Measurements from ENCODE around the gene CNTFR. TPM values are rescaled to one million over a fixed set of nuclear protein-coding genes. Genes with fewer than 3 reads are reported as not detected.
A peak's percentile ranks its signal among the peaks of the same experiment; 100 is the strongest.

Gene CNTFR
- total RNA-seq, 2 donors from 2014 or later, result 2.7 to 13.3 TPM

DNA sequence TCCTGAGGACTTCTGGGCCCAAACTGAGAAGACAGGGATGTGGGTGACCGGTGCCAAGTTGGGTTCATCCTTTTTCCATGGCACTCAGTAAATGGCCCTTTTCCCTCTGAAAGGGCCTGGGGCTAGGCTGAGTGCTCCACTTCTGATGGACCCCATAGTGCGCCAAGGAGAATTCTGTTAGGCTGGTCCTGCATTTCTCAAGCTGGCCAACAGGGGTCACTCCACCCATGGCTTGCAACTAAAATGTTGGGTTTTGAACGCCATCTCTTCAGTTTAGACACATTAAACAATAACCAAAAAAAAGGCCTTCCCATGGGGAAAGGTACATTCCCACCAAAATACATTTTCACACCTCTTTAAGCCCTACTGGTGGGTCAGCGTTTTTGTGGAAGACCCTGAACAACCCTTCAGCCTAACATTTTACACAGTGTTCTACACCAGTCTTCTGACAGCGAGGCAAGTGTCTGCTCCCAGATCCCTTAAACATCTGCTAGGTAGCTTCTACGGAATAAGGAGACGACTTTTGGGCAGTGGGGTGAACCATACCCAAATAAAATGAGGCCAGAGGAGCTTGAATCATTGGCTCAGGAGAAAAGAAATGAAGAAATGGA lies 27.3 kb downstream of the CNTFR start:
- intact Hi-C loops (cut with DNase I), result no loop called here
- WGBS, result 80% methylated on average over 7 of the region's 7 CpGs
- DNase-seq (ENCODE audit: low spot score), result no peak
- Histone ChIP-seq H3K4me1 (replicated peaks) (no peaks in the 10 kb centered on the region), H3K36me3 (no peaks in the 10 kb centered on the region), H3K4me3 (no peak overlapping the region), H3K27me3 (replicated peaks; ENCODE audit: insufficient read depth) (no peaks in the 10 kb centered on the region), H3K9me3 (no peaks in the 10 kb centered on the region), H3K27ac (no peak overlapping the region)
- TF ChIP-seq, protein P1, sequence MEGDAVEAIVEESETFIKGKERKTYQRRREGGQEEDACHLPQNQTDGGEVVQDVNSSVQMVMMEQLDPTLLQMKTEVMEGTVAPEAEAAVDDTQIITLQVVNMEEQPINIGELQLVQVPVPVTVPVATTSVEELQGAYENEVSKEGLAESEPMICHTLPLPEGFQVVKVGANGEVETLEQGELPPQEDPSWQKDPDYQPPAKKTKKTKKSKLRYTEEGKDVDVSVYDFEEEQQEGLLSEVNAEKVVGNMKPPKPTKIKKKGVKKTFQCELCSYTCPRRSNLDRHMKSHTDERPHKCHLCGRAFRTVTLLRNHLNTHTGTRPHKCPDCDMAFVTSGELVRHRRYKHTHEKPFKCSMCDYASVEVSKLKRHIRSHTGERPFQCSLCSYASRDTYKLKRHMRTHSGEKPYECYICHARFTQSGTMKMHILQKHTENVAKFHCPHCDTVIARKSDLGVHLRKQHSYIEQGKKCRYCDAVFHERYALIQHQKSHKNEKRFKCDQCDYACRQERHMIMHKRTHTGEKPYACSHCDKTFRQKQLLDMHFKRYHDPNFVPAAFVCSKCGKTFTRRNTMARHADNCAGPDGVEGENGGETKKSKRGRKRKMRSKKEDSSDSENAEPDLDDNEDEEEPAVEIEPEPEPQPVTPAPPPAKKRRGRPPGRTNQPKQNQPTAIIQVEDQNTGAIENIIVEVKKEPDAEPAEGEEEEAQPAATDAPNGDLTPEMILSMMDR (IDR thresholded peaks at IDR 0.05), result no peak
- TF ChIP-seq POLR2A (IDR thresholded peaks at IDR 0.05), result no peak
- no peak for TF ChIP-seq POLR2AphosphoS5 (IDR thresholded peaks at IDR 0.05)

DNA sequence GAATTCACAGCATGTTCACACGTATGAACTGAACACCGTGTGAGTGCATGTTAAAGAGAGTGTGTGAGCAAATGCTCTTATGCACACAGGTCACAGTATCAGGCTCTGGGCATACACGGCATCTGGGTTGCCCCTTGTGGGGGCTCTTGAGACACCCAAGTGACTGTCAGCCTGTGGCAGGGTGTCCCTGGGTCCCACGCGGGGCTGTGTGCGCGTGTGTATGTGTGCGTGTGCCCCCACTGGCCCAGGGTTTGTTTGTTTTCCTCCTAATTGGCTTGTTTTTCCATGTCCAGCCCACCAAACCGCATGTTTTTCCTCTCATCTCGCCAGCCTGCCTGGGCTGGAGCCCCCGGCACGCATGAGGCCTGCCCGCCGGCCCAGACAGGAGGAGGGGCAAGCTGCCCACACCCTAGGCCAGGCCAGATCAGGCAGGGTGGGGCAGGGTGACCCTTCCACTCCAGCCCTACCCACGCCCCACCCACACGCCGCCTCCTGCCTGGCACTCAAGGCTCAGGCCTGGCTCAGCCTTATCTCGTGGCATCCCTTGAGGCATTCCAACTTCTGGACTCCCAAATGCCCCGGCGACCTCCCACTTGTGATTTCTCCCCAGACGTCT lies 28.8 kb downstream of the CNTFR start:
- no peak for DNase-seq (ENCODE audit: low spot score)
- Histone ChIP-seq H3K4me3 (no peak overlapping the region), H3K36me3 (no peaks in the 10 kb centered on the region), H3K27me3 (replicated peaks; ENCODE audit: insufficient read depth) (no peaks in the 10 kb centered on the region), H3K9me3 (no peaks in the 10 kb centered on the region), H3K27ac (no peak overlapping the region), H3K4me1 (replicated peaks) (no peaks in the 10 kb centered on the region)
- intact Hi-C loops (cut with DNase I), result no loop called here
- 75% methylated on average over 21 of the region's 21 CpGs for WGBS
- TF ChIP-seq, protein P1 (IDR thresholded peaks at IDR 0.05), result no peak
- TF ChIP-seq POLR2AphosphoS5 (IDR thresholded peaks at IDR 0.05) (no peak), POLR2A (IDR thresholded peaks at IDR 0.05) (no peak)

DNA sequence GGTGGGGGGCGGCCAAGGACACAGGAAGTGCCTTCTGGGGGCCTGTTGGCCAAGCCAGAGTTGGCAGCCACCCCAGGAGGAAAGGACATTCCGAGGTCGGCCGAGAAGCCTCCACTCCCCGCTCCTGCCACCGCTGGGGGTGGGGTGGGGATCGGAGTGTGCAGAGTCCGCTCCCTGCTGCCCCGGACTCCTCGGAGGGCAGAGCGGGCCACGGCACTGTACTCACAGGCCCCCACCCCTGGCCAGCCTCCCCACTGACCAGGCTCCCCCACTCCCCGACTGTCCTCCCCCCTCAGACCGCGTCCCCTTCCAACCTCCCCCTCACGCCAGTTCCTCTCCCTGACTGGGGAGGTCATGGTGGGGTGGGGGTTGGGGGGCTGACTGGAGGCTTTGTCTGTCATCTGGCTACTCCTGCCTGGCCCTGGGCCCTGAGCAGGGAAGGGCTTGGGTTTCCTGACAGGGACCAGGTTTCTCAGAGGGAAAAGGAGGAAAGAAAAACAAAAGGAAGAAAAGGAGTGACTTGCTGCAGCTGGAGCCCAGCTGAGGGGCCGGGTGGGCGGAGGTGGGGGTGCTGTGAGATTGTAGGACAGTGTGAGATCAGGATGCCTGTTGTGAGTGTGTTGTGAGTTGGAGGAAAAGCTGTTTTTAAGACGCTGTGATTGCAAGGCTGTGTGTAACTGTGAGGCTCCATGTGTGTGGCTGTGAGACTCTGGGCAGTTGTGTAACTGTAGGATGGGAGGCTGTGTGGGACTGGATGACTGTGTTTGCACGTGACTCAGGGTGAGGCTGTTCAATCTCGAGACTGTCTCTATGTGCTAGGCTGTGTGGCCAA lies 29.7 kb downstream of the CNTFR start:
- TF ChIP-seq POLR2AphosphoS5 (IDR thresholded peaks at IDR 0.05), result no peak
- TF ChIP-seq POLR2A (IDR thresholded peaks at IDR 0.05), result no peak
- TF ChIP-seq, protein P1 (IDR thresholded peaks at IDR 0.05), result no peak
- no peak for DNase-seq (ENCODE audit: low spot score)
- no peaks in the 10 kb centered on the region for H3K27me3 ChIP-seq (replicated peaks; ENCODE audit: insufficient read depth)
- H3K9me3 ChIP-seq, result no peaks in the 10 kb centered on the region
- intact Hi-C loops (cut with DNase I), result no loop called here
- no peaks in the 10 kb centered on the region for H3K36me3 ChIP-seq
- H3K4me1 ChIP-seq (replicated peaks), result no peaks in the 10 kb centered on the region
- H3K27ac ChIP-seq, result peak overlapping the region in 1 of 2 donors; percentile 11
- no peak overlapping the region for H3K4me3 ChIP-seq
- 26% methylated on average over 18 of the region's 21 CpGs for WGBS

DNA sequence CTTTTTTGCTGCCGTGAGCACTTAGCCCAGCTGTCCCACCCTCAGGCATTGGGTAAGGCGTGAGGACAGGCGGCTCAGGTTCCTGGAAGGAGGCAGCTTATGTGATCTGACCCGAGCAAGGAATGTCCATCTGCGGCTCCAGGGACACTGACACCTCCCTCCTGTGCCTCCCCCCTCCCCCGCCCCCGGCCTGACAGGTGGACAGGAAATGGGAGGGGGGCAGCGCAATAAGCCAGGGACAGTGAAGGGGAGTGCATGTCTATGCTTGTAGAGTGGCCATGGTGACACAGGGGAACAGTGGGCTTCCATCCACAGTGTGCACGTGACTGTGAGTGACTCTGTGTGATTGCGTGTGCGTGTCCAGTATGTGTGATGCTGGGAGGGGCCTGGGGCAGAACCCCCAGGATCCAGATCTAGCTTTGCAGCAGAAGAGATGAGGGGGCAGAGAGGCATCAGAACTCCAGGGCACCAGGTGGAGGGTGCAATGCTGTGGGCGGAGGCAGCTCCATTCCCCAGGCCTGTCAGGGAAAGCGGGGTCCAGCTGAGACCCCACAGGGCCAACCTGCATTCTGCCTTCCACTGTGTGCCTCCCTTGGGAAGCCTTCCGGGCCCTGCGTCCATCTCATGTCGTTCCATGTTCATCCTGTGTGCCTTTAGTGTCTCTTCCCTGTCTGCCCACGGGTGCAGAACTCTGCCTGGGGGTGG lies 30.5 kb downstream of the CNTFR start:
- Histone ChIP-seq H3K4me1 (replicated peaks) (no peaks in the 10 kb centered on the region), H3K27ac (peak overlapping the region in 1 of 2 donors; percentile 11), H3K9me3 (no peaks in the 10 kb centered on the region), H3K4me3 (no peak overlapping the region), H3K36me3 (no peaks in the 10 kb centered on the region), H3K27me3 (replicated peaks; ENCODE audit: insufficient read depth) (no peaks in the 10 kb centered on the region)
- intact Hi-C loops (cut with DNase I), result no loop called here
- 32% methylated on average over 17 of the region's 17 CpGs for WGBS
- no peak for DNase-seq (ENCODE audit: low spot score)
- TF ChIP-seq, protein P1 (IDR thresholded peaks at IDR 0.05), result no peak
- TF ChIP-seq POLR2AphosphoS5 (IDR thresholded peaks at IDR 0.05), result peak; percentile 36
